Progenitor cell of endocrine pancreas (in vitro differentiated cells): Measurements from ENCODE around the gene SH3GL1. TPM values are rescaled to one million over a fixed set of nuclear protein-coding genes. Genes with fewer than 3 reads are reported as not detected.

Experiments used
- DNase-seq: peaks from one replicate; pipeline ENCODE4 v3.0.0; 2021; ENCODE audit warnings: low spot score; ENCODE audit not compliant: unreplicated experiment
- H3K27ac Mint-ChIP-seq: 2 replicates; pipeline ENCODE4 v1.8.0; 2021; ENCODE audit warnings: mild to moderate bottlenecking, moderate library complexity, mixed read lengths
- H3K27me3 Mint-ChIP-seq: 2 replicates; pipeline ENCODE4 v1.8.0; 2021; ENCODE audit warnings: mixed read lengths
- H3K36me3 Mint-ChIP-seq: 2 replicates; pipeline ENCODE4 v1.8.0; 2022; ENCODE audit warnings: mixed read lengths; ENCODE audit not compliant: insufficient read depth
- H3K4me1 Mint-ChIP-seq: 2 replicates; pipeline ENCODE4 v1.8.0; 2021; ENCODE audit warnings: low read depth, mixed read lengths
- H3K4me3 Mint-ChIP-seq: 2 replicates; pipeline ENCODE4 v1.8.0; 2021; ENCODE audit warnings: low read depth, mild to moderate bottlenecking, moderate library complexity, mixed read lengths
- H3K9me3 Mint-ChIP-seq: 2 replicates; pipeline ENCODE4 v1.8.0; 2021; ENCODE audit warnings: low read depth, mixed read lengths
- CTCF ChIP-seq: fragments of 200-600 bp; sonication (generic); IDR thresholded peaks from one replicate; pipeline ENCODE4 v1.5.0; 2021; ENCODE audit warnings: antibody characterized with exemption, mild to moderate bottlenecking; ENCODE audit not compliant: unreplicated experiment
- total RNA-seq: library from RNA; stranded (reverse); gene quantifications from 2 replicates; pipeline ENCODE4 v1.2.1, GENCODE V29; 2021

Gene SH3GL1
- total RNA-seq, 1 donor from 2014 or later = 55.6 TPM

- Mint-ChIP-seq H3K4me3 (no peak overlapping the region), H3K36me3 (peaks cover 2% of the 10 kb centered on the region), H3K27ac (no peak overlapping the region), H3K27me3 (no peaks in the 10 kb centered on the region), H3K9me3 (no peaks in the 10 kb centered on the region), H3K4me1 (peaks cover 1% of the 10 kb centered on the region)
- no peak for TF ChIP-seq CTCF
- DNase-seq = no peak
Observed at GRCh38 chr19:4362101-4362828, 38.1 kb downstream of the SH3GL1 start.

- peak overlapping the region; percentile 90 for H3K27ac Mint-ChIP-seq
- no peak for DNase-seq
Observed at GRCh38 chr19:4361152-4362046, 38.9 kb downstream of the SH3GL1 start.

GRCh38 chr19:4360641-4361151, 39.7 kb downstream of the SH3GL1 start:
- TF ChIP-seq CTCF = no peak
- Mint-ChIP-seq H3K4me3 (no peak overlapping the region), H3K27ac (peak overlapping the region; percentile 90), H3K9me3 (no peaks in the 10 kb centered on the region), H3K4me1 (peaks cover 1% of the 10 kb centered on the region), H3K36me3 (peaks cover 4% of the 10 kb centered on the region), H3K27me3 (no peaks in the 10 kb centered on the region)
- no peak for DNase-seq

More at GRCh38 chr19:4361152-4362046, 38.9 kb downstream of the SH3GL1 start:
- Mint-ChIP-seq H3K4me3 (no peak overlapping the region), H3K4me1 (peaks cover 1% of the 10 kb centered on the region), H3K9me3 (no peaks in the 10 kb centered on the region), H3K36me3 (peaks cover 4% of the 10 kb centered on the region), H3K27me3 (no peaks in the 10 kb centered on the region)
- TF ChIP-seq CTCF = no peak

- Mint-ChIP-seq H3K36me3 (peaks cover 4% of the 10 kb centered on the region), H3K9me3 (no peaks in the 10 kb centered on the region), H3K4me3 (no peak overlapping the region), H3K27ac (peak overlapping the region; percentile 90), H3K27me3 (no peaks in the 10 kb centered on the region), H3K4me1 (peaks cover 1% of the 10 kb centered on the region)
- no peak for TF ChIP-seq CTCF
- DNase-seq = no peak
Observed at GRCh38 chr19:4360081-4360569, 40.2 kb downstream of the SH3GL1 start.

GRCh38 chr19:4359627-4360000, 40.7 kb downstream of the SH3GL1 start:
- H3K36me3 Mint-ChIP-seq = peaks cover 4% of the 10 kb centered on the region
- no peak overlapping the region for H3K27ac Mint-ChIP-seq

More at GRCh38 chr19:4359627-4360000, 40.7 kb downstream of the SH3GL1 start:
- no peaks in the 10 kb centered on the region for H3K9me3 Mint-ChIP-seq
- H3K4me1 Mint-ChIP-seq = peaks cover 1% of the 10 kb centered on the region
- DNase-seq = no peak
- no peak overlapping the region for H3K4me3 Mint-ChIP-seq
- no peak for TF ChIP-seq CTCF
- H3K27me3 Mint-ChIP-seq = no peaks in the 10 kb centered on the region
